Activated CD4-positive, alpha-beta T cell treated with anti-CD3 and anti-CD28 coated beads for 24 hours (primary cell): Measurements from ENCODE around the gene GMPR.

Experiments used
- DNase-seq, 2 donors: peaks; one replicate each; pipeline ENCODE4 v3.0.0-alpha.2; 2020; ENCODE audit warnings: low read depth in 2 of 2

GMPR gene

DNA sequence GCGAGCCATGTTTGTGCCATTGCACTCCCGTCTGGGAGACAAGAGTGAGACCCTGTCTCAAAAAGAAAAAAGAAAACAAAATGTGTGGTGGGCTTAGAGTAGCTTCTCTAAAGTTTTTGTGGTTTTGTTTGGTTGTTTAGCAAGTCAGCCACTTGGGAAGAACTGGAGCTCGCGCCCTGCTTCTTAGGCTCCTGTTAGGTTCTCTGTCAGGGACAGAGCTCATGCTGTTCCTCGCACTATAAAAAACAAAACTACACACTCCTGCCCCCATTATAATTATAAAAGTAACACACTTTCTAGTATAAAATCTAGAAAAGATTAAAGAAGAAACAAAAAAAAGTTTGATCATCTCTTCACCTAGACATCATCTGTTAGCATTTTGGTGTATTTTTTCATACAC, 33.0 kb downstream of the GMPR start:
- no peak for DNase-seq

DNA sequence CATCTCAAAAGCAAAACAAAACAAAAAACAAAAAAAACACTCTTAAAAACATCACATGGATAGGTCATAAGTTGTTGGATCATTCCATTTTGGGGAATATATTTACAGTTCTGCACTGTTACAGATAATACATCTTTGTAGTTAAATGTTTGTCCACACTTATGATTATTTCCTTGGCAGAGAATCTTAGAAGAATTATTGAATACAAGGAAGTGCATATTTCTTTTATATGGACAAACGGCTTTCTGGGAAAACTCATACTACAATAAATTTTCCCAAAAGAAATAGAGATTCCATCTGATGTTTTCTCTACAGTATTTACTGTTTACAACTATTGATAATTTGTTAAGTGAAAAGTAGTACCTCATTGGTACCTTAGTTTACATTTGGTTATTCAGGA, 33.8 kb downstream of the GMPR start:
- no peak for DNase-seq

DNA sequence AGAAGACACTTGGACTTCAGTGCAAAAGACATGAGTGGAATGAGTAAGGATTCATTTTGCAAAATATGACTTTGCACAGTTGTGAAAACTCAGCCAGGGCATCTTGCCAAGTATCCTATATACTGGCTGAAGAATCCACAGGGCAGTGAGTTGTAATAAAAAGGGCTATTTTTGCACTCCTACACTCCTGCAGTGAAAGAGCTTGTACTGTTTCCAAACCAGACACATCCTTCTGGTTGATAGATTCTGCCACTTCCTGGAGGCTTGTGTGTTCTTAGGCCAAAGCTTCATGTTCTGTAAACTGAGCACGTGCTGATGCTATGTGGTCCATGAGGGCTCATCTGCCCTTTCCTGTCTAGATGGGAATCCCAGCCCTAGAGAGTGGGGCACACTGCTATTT, 34.9 kb downstream of the GMPR start:
- no peak for DNase-seq

DNA sequence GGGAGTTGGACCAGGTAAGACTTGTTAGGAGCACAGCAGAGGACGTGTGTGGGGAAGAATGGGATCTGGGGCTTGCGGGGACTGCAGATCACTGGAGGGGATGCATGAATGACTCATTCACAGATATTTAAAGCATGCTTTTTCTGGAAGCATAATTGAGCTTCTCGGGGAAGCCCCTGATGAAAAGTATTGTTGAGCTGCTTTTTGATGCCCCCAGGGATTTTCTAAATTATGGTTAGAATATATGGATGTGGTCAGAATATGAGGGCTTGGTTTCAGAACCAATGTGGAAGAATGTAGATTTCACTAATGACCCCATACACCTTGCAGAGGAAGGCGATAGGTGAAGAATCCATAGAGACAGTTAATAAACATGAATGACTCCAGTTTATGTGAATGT, 36.1 kb downstream of the GMPR start:
- no peak for DNase-seq

DNA sequence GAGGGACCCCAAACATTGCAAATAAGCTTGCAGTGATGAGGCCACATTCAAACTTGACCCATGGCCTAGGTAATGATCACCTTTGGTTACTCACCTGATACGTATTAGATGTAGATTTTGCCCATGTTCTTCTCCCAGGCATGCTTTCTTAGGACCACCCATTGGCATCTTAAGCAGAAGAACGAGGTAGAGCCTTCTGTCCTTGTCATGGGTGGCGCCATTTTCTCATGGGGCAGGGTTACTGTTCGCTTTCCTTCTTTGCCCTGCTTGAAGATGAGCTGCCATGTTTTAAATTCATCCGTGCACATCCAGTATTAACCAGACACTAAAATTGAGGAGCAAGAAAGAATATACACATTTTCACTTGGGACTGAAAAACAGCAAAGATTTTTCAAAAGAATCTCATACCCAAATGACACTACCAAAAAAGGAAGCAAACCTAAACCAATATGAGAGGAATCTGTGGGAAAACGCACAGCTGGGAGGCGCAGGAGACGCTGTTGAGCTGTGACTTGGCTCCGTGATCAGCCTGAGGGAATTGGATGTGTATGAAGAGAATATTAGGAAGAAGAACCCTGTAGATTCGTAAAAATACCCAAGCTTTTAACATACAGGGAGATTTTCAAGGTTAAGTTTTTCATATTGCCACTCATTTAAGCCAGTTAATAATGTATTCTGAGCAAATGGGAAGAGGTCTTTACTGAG, 36.6 kb downstream of the GMPR start:
- no peak for DNase-seq

DNA sequence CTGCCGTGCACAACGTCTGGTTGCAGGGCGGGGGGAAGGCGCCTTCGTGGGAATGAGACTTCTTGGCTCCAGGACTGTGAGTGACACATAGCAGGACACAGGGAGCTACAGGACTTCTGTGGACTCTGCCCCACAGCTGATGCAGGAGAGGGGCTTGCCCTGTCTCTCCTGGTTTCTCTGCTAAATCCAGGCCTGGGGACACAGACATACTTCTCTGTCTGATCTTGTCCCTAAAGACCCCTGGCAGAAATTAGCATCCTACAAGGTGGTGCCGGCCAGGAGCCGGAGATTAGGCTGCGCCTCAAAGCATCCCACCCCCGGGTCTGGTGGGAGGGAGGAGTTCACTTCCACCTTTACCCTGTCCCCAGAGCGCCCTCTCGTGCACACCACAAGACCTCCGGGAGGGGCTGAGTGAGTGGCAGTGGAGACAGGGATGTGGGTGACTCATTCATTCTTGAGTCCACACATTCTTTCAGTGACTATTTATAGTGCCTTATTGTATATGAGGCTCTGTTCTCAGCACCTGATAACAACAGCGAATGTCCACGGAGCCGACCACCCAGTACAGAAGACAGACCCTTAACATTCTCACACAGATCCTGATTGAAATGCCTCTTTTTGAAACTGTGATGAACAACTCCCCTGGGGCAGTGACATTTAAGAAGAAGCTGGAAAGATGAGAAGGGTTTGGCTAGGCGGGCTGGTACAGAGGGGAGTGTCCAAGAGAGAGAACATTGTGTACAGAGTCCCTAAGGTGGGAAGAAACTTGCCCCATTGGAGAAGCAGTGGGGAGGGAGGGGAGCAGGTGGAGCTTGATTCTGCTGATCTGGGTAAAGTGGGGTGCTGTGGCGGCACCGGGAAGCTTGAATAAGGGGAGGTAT, 39.0 kb downstream of the GMPR start:
- no peak for DNase-seq

DNA sequence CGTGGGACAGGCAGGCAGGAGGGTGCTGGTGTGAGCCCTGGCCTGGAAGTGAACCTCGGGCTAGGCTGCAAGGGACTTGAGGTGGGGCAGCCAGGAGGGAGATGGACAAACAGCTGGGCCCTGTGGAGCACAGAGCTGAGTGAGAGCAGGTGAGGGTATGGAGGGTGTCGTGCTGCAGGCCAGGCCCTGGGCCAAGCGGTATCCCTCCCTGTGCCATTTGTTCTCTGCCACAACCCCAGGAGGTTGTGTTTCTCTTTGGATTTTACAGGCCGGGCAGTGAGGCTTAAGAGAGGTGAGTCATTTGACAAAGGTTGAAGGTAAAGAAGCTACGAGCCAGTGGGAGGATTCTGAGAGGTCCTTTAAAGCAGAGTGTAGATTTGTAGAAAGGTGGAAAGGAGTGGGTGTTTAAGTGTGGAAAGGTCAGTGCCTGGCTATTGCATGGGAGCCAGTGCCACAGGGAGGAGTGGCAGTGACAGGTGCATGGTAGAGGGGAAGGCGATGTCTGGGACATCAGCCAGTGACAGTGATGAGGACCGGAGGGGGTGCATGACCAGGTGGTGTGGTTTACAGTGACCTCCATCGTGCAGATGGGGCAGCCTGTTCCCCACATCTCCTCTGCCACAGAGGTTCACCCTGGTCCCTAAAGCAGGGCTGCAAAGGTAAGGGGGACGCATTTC, 39.8 kb downstream of the GMPR start:
- no peak for DNase-seq

DNA sequence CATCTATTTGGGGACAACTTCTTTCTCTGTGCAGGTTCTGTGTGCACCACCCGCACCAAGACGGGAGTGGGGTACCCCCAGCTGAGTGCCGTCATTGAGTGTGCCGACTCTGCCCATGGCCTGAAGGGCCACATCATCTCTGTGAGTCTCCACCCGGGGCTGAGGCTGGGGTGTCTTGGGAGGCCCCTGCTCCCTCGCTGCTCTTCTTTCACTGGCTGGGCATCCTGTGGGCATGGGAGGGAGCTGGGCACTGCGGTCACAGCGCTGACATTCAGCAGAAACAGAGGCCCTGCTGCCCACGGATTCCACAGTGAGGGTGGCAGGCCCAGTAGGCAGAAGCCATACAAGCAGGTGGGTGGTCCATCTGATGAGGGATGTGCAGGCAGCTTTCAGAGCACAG, 40.4 kb downstream of the GMPR start:
- DNase-seq, result no peak

DNA sequence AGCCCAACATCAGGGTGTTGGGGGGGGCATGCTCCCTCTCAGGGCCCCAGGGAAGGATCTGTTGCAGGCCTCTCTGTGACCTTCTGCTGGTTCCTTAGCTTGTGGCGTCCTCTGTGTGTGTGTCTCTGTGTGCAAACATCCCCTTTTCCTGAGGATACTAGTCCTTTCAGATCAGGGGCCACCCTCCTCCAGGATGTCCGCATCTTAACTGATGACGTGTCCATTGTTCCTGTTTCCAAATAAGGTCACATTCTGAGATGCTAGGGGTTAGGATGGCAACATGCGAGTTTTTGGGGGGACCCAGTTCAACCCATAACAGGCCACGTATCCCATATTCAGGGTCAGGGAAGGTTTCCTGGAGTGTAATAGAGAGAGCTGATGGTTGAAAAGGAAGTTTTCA, 40.9 kb downstream of the GMPR start:
- DNase-seq, result no peak

DNA sequence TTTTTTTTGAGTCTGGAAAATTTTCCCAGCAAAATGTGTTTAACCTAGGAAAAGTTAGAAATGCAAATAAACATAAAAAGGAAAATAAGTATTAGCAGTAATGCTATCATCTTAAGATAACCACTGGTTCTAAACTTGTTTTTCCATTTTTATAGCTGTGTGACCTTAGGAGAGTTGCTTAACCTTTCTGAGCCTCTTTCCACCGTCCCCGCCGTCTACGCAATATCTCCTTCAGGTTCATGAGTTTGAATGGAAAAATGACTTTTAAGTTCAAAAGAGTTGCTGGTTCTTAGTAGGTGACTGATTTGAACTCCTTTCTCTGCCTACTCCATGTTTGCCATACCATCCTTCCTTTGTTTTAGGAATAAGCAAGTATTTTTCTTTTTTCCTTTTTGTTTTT, 44.0 kb downstream of the GMPR start:
- DNase-seq, result no peak

DNA sequence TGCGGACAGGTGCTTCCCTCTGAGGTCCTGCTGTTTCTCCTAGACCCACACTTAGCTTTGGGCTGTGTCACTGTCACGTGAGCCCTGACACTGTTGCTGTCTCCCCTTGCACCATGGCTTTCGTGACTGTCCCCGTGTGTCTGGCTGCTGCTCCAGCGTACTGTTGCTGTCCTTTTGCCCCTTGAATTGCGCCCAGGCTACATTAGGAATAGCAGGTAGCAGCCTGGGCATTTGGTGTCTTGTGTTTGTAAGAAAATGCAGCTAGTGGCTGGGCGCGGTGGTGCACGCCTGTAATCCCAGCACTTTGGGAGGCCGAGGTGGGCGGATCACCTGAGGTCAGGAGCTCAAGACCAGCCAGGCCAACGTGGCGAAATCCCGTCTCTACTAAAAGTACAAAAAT, 46.1 kb downstream of the GMPR start:
- no peak for DNase-seq

DNA sequence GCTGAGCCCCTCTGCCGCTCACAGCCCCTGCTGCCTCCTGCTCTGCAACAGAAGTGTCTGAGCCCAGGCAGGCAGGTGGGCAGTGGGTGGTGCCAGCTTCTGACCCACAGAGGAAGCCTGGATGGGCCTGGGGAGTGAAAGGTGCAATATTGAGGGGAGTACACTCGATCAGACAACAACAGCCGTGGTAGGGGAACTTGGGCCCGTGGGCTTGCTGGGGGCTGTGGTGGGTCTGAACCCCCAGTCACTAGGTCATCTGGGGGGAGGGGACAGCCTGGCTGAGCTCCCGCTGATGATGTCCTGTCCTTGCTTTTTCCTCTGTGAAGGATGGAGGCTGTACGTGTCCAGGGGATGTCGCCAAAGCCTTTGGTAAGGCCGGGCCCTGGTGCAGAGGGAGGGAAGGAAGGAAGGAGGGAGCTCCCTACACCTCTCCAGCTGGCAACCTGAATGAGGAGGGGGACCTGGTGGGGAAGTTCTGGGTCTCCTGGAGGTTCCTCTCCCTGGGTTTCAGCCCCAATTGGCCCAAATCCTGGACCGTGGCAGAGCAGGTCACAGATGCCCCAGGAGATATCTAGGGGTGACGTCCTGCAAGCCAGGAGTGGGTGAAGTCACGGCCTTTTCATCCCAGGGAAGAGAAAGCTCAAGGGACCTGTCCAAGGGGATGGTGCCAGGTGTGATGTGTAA, 47.2 kb downstream of the GMPR start:
- DNase-seq, result no peak

DNA sequence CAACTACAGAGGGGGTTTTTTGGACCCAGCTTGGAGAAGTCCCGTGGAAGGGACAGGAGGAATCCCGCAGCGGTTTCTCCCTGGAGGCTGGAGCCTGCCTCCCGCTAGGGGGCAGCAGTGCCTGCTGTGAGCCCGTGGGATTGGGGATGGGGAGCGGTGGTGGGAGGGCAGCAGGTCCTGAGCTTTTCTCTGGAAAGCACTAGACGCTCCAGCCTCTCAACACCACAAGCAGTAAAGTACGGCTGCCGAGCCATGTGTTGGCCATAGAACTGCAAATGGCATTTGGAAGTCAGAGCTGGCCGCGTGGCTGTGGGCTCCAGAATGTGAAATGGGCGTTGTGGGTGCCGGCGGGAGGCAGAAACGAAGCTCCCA, 47.8 kb downstream of the GMPR start:
- DNase-seq, result peak in 1 of 2 donors; percentile 11

DNA sequence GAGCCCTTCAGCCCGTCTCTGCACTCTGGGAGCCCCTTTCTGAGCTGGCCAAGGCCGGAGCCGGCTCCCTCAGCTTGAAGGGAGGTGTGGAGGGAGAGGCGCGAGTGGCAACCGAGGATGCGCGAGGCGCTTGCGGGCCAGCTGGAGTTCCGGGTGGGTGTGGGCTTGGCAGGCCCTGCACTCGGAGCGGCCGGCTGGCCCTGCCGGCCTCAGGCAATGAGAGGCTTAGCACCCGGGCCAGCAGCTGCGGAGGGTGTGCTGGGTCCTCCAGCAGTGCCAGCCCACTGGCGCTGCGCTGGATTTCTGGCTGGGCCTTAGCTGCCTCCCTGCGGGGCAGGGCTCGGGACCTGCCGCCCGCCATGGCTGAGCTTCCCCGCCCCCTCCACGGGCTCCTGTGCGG, 49.8 kb downstream of the GMPR start:
- no peak for DNase-seq

DNA sequence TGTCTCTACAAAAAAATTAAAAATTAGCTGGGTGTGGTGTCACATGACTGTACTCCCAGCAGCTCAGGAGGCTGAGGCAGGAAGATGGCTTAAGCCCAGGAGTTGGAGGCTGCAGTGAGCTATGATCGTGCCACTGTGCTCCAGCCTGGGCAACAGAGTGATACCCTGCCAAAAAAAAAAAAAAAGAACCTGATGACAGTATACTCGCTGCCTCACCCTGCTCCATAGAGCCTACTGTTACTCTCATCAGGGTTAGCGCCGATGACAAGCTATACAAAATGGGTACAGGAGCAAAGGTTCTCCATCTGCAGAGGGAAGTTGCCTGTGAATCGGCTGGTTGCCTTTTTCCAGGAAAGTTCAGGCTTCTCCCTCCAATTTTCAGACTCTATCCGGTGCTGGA, 53.4 kb downstream of the GMPR start:
- no peak for DNase-seq

DNA sequence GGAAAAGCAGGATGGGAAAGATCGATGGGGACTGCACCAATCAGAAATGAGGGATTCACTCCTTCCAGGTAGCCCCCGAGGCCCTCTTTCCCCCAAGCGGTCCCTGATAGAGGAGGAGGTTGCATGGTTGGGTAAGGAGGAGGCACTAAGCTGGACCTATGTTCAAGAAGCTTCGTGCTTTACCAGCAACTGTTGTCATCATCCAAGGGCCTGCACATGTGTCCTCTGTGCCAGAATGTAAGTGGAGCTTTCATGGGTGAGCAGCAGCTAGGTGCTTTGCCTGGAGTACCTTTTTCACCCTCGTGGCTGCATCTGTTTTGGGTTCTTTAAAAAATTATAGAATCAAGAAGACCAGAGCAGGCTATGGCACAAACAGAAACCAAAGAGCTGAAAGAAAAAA, 54.0 kb downstream of the GMPR start:
- no peak for DNase-seq

DNA sequence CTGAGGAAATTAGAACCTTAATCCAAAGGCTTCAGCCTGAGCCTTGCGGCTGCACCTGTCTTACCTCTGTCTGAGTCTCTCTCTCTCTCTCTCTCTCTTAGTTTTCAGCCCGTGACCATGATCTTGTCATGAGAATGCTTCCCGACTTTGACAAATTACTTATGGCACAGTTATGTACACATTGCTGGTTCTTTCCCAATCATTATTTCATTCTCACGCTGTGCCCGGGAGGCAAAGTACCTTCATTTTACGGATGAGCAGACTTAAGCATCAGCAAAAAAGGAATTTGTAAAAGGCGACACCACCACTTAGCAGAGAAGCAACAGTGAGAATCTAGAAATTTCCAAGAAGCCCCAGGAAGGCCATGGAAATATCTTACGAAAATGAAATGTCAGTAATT, 54.6 kb downstream of the GMPR start:
- DNase-seq, result no peak

DNA sequence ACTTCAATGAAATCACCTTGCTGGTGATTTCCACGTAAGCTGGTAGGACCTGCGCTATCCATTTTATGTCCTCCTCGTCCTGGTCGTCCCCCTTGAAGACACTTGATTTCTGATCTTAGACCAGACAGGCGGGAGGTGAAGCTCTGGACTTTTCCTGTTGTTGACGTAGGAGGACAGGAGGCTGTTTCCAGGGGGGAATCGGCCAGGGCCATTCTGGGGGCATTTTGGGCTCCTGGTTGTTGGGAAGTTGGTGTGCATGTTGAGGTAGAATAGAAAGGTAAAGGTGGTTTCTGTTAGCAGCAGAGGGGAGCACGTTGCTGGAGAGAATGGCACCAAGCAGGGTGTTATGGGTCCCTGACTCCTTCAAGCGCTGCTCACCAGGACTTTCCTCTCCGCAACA, 56.0 kb downstream of the GMPR start:
- no peak for DNase-seq

DNA sequence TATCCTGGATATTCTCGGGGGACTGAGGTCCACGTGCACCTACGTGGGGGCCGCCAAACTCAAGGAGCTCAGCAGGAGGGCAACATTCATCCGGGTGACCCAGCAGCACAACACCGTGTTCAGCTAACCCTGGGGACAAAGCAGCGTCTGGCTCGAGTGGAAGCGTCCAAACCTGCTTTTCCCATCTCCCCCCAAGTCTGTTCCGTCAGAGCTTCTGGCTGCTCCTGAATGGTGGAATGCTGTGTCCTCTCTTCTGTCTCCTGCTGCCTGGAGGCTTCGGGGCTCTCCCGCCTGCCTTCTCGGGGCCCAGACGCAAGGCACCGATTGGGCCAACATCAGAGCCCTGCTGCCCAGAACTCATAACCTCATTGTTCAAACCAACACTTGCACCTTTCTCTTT, 56.7 kb downstream of the GMPR start:
- DNase-seq, result no peak

DNA sequence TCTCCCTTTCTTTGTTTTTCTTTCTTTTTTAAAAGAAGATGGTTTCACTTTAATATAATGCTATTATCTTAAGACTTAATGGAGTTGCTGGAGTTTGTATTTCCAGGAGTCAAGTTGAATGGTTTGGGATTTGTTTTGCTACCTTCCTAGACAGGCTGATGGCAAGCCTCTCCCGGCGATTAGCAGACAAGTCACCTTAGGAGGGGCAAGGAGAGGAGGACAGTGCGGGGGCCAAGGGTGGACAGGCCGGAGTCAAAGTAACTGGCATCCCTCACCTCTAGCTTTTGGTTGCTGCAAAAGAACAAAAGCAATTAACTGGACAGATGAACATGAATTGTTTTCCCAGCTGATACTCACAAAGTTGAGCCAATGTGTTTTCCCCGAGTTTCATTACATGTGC, 57.1 kb downstream of the GMPR start:
- no peak for DNase-seq

DNA sequence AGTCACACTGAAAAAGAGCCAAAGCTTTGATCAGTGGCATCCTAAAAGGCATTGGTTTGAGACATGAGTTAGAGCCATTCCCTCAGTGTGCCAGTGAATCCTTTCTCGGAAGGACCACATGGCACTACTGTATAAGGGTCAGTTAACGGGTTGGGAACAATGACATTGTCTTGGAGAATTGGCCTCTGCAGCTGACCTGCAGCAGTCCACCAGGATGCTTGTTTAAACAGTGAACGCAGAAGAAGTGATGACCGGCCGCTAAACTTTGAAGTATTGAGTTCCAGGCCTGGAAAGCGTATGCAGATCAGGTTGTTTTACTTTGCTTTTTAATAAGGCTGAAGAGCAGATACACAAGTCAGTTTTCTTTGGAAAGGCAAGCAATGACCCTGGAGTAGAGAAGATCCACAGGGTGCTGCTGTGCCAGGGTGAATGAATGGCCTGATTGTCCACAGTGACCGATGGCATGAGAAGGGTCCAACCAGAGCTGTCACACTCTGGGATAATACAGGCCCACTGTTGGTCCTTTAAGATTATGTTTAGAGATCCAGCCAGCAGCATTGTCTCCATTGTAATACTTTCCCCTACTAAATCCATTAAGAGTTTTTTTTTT, 57.8 kb downstream of the GMPR start:
- DNase-seq, result no peak

DNA sequence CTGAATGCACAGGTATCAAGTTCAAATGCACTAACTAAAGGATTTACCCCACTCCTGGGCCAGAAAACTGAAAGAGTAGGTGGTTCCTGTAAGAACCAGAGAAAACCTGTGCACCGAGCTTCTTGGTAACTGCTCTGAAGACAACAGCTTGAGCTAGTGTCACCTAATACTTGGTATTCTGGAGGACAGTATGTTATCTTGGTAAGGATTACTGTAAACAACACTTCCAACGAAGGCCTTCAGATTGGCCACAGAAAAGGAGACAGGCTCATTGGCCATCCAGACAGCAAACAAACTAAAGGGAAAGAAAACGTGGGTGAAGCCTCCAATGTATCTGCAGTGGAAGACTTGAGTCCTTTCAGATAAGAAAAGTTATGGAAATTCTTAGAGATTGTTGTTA, 61.5 kb downstream of the GMPR start:
- no peak for DNase-seq
